ENCODE results near the gene LAS1L.

DNA sequence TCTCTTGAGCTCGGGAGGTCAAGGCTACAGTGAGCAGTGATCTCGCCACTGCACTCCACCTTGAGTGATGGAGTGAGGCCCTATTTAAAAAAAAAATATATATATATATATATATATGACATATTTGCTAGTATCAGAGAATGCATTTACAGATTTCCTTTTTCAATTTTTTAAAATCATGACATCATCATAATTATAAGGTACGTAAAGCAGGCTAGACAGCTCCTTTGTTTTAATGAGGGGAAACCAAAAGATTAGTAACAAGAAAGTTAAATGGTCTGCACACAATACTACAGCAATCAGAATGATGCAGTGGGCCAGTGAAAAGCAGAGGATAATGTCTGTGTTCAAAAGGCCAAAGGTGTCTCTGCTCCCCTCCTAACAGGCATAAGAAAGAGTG is 43.0 kb downstream of the LAS1L start:
- TF ChIP-seq, protein P1, sequence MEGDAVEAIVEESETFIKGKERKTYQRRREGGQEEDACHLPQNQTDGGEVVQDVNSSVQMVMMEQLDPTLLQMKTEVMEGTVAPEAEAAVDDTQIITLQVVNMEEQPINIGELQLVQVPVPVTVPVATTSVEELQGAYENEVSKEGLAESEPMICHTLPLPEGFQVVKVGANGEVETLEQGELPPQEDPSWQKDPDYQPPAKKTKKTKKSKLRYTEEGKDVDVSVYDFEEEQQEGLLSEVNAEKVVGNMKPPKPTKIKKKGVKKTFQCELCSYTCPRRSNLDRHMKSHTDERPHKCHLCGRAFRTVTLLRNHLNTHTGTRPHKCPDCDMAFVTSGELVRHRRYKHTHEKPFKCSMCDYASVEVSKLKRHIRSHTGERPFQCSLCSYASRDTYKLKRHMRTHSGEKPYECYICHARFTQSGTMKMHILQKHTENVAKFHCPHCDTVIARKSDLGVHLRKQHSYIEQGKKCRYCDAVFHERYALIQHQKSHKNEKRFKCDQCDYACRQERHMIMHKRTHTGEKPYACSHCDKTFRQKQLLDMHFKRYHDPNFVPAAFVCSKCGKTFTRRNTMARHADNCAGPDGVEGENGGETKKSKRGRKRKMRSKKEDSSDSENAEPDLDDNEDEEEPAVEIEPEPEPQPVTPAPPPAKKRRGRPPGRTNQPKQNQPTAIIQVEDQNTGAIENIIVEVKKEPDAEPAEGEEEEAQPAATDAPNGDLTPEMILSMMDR (IDR thresholded peaks at IDR 0.05; ENCODE audit: low read length) = no peak
- no peak for TF ChIP-seq EZH2 (IDR thresholded peaks at IDR 0.05; ENCODE audit: borderline replicate concordance, low read length)

Measured in OCI-LY1 (cell line).